Measurements from ENCODE around the gene PBXIP1.

The PBXIP1 gene

DNA sequence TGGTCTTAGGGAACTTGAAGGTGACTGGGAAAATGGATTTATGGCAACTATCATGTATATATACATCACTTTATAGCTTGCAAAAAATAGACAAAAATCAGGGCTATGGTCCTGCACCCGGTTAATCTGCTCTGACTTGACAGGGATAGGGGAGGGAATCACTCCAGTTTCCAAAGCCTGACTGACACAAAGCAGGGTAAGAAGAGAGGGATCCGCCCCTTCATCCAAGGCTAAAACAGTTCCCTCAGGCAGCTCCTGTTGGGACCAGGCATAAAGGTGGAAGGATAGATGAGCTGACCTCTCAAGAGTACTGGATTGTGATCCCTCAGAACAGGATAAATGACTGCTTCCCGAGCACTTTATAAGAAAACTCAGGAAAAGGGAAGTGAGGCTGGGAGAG is 1.4 kb downstream of the PBXIP1 start:
- DNase-seq: no peak

DNA sequence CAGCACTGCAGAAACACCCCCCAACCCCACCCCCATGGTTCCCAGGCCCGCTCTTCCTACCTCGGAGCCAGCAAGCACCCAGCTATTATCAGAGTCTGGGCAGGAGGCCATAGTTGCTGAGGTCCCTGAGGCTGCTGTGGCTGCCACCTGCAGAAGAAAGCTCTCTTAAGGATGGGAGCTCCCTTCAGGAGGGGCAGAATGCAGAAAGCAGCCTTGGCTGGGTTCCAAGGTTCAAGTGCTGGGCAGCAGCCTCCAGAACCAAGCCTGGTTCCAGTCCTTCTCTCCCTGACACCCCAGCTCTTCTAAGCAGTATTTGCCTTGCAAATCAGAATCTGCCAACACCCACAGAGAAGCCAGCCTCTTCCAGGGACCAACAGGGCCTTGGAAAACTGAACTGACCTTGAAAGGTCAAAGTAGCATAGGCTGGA is 2.3 kb downstream of the PBXIP1 start:
- DNase-seq: no peak

- DNase-seq: no peak
These were observed 3.2 kb downstream of the PBXIP1 start for GRCh38 chr1:154952664-154953063.

- no peak for DNase-seq
These were observed 3.8 kb downstream of the PBXIP1 start for GRCh38 chr1:154951901-154952657.

DNA sequence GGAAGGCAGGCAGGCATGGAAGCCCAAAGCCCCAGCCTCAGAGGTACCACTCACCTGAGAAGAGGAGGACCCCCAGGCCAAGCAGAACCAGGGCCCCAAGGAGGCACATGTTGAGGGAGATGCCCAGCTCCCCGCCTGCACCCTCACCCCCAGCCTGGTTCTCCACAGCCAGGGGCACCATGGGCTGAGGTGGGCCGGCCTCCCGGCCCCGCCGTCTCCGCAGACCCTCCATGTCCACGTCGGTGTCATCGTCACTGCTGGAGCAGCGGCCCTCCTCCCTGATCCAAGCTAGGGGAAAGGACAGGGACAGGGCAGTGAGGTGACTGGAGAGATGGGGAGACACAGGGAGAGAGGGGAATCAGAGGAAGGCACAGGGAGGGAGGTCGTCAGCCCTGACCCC is 7.8 kb downstream of the PBXIP1 start:
- DNase-seq: no peak

DNA sequence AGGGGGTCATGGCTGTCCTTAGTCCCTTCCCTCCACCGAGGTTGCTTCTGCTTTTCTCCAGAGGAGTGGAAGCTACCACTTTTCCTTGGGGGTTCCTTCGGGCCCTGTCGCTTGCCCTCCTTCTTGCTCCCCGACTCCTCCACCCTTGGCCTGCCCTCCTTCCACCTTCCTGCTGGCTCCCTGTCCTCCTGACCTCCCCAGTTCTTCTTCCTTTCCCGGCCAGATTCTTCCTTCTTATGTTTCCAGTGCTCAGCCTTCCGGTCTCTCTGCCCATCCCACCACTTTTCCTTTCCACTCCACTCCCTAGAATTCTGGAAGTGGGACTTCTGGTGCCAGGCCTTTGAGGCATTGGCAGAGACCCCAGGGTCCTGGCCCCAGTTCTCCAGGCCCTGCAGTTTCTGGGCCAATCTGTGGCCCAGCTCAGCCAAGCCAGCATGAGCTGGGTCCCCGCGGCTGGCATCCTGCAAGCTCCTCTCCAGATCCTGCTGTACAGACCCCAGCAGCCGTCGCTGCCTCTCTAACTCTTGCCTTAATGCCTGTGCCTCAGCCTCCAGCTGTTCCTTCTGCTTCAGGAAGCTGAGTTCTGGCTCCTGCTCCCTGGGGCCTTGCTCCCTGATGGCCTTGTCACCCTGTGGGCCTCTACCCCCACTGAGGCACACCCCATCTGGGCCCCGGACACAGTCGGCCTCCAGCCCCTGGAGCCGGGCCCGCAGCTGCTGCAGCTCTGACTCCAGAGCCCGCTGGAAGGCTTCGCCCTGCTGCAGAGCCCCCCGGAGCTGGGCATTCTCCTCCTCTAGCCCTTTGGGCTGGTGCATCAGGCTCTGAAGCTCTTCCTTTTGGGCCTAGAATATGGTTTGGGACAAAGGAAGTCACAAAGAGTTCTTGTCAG is 9.7 kb downstream of the PBXIP1 start:
- no peak for DNase-seq

GRCh38 chr1:154945160-154945961 is 10.5 kb downstream of the PBXIP1 start:
- no peak for DNase-seq

- DNase-seq: no peak
These were observed 11.3 kb downstream of the PBXIP1 start for GRCh38 chr1:154944401-154945159.

GRCh38 chr1:154943649-154944400 is 12.1 kb downstream of the PBXIP1 start:
- no peak for DNase-seq

DNA sequence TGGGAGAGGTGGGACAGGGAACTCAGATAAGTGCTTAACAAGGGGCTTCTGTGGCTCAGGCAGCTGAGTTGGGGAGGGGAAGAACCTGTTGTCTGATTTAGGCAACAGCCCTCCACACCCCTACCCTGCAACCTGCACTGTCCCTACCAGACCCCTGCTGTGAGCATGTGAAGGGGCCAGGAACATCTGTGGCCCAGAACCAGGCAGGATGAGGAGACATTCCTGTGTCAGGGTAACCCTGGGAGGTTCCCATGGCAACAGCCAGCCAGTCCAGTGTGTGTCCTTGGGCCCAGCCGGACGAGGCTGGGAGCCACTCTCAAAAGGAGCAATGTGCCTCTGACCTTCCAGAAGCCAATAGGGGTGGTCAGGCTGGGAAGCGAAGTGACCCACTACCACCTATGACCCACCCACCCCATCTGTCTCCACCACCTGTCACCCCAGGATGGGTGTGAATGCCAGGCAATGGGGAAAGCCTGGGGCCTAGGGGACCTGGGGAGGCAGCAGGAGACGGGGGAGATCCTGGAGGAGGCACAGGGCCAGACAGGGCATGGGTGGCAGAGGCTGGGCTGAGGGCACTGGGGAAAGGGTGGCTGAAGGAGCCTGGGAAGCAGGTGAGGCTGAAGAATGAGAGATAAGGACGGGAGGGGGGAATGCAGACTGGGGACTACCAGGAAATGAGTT is 14.4 kb downstream of the PBXIP1 start:
- no peak for DNase-seq

DNA sequence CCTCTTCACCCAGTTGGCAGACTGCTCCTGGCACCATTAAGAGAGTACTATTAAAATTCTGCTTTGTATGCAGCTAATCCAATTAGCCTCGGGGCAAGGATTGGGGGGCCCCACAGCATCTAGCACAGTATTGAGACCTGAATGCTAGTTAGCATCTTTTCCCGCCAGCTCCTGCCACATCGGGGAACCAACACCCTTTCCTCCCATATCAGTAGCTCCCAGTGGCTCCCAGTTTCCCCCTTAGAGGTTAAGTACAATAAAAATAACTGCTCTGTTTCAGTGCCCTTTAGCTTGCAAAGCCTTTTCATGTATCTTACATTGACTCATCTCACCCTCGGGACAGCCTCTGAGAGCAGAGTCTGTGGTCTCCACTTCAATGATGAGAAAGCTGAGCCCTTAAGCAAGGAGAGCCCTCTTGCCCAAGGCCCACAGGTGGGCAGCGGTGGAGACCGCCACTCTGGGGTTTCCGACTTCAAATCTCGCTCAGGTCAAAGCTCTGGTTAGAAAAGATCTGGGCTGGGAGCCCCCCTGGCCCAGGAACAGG is 15.2 kb downstream of the PBXIP1 start:
- DNase-seq: no peak

DNA sequence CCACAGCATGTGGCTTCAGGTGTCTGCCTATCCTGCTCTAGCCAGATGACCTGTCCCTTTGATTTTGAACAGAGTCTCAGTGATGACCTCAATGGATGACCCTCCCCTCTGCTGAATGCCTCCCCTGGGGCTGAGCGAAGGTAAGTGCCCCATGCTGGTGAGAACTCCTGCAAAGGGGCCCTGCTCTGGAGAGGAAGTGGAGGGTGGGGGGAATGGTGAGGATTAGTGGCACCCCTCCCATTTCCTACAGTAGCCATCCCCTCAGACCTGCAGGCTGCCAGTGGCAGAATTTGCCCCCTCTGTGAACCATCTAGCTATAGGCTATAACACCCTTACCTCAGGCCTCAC is 15.7 kb downstream of the PBXIP1 start:
- DNase-seq: no peak

GRCh38 chr1:154938604-154939399 is 17.1 kb downstream of the PBXIP1 start:
- no peak for DNase-seq

- no peak for DNase-seq
These were observed 17.9 kb downstream of the PBXIP1 start for GRCh38 chr1:154937988-154938386.

GRCh38 chr1:154937085-154937987 is 18.6 kb downstream of the PBXIP1 start:
- peak; percentile 83 for DNase-seq

- DNase-seq: peak; percentile 92
These were observed 19.3 kb downstream of the PBXIP1 start, which contains the start of gene PMVK for GRCh38 chr1:154936555-154937084. Gene PMVK (minus strand): TSS chr1:154936719. CDS start chr1:154936685, 34 bp downstream.

DNA sequence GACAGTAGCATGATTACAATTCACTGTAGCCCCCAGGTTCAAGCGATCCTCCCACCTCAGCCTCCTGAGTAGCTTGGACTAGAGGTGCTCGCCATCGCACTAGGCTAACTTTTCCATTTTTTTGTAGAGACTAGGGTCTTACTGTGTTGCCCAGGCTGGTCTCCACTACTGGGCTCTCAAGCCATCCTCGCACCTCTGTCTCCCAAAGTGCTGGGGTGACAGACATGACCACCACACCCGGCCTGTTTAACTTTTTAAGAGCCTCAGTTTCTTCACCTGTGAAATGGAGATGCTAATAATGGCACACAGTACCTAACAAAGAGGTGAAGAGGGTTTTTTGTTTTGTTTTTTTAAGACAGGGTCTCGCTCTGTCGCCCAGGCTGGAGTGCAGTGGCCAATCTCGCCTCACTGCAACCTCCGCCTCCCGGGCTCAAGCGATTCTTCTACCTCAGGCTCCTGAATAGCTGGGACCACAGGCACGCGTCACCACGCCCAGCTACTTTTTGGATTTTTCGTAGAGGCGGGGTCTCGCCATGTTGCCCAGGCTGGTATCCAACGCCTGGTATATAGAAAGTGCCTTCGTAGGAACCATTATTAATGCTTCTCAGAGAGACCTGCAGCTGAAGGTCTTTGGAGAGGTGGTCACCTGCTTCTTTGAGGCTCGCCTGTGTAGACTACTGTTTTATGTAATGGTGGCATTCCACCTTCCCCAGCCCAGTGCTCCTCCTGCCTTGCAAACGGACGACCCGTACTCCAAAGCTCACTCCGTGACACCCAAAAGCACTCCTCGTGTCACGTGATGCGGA is 19.9 kb downstream of the PBXIP1 start:
- no peak for DNase-seq
